22Rv1 (cell line): Measurements from ENCODE around the gene GPX4.

ENCODE experiments used
- H3K27ac ChIP-seq: fragments of 450-650 bp; 2 replicates; pipeline ENCODE4 v1.5.1; 2017
- ZFX ChIP-seq: fragments of 450-650 bp; IDR thresholded peaks from 2 replicates; pipeline ENCODE4 v1.6.1; 2017; ENCODE audit warnings: antibody characterized with exemption, borderline replicate concordance
- TF ChIP-seq, protein P1 (sequence below): fragments of 450-650 bp; IDR thresholded peaks from 2 replicates; pipeline ENCODE4 v1.5.1; 2017; ENCODE audit warnings: mild to moderate bottlenecking

Gene GPX4

DNA sequence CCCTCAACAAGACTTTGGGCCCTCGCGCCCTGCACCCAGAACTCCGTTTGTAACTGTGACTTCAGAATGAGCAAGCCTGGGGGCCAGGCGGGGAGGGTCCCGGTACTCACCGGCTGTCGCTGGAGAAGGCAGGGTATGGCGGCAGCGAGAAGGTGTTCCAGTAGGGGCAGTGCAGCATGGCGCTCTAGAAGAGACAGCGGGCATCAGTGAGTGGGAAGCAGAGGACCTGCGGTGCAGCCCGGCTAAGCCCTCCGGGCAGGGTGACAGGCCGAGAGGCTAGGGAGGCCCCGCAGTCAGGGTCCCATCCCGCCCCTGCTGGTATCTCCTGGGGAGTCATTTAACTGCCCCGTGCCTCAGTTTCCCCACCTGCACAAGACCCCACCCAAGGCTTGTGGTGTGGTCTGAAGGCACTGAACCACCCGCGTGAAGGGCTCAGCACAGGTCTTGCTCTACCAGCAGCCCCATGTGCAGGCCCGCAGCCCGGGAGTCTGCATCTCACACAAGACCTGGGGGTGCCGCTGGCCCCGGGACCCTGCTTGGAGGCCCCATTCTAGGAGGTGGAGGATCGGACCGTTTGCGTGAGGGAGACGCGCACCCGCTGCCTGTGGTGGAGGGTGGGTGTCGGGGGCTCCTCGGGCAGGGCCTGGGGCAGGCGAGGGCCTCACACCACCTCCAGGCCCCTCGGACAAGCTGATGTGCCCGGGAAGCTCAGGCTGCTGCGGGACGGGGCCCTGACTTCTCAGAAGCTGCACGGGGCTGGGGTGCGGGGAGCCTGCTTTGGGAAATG is 45.7 kb downstream of the GPX4 start:
- no peak for TF ChIP-seq ZFX
- TF ChIP-seq, protein P1, sequence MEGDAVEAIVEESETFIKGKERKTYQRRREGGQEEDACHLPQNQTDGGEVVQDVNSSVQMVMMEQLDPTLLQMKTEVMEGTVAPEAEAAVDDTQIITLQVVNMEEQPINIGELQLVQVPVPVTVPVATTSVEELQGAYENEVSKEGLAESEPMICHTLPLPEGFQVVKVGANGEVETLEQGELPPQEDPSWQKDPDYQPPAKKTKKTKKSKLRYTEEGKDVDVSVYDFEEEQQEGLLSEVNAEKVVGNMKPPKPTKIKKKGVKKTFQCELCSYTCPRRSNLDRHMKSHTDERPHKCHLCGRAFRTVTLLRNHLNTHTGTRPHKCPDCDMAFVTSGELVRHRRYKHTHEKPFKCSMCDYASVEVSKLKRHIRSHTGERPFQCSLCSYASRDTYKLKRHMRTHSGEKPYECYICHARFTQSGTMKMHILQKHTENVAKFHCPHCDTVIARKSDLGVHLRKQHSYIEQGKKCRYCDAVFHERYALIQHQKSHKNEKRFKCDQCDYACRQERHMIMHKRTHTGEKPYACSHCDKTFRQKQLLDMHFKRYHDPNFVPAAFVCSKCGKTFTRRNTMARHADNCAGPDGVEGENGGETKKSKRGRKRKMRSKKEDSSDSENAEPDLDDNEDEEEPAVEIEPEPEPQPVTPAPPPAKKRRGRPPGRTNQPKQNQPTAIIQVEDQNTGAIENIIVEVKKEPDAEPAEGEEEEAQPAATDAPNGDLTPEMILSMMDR: no peak
- no peak overlapping the region for H3K27ac ChIP-seq

DNA sequence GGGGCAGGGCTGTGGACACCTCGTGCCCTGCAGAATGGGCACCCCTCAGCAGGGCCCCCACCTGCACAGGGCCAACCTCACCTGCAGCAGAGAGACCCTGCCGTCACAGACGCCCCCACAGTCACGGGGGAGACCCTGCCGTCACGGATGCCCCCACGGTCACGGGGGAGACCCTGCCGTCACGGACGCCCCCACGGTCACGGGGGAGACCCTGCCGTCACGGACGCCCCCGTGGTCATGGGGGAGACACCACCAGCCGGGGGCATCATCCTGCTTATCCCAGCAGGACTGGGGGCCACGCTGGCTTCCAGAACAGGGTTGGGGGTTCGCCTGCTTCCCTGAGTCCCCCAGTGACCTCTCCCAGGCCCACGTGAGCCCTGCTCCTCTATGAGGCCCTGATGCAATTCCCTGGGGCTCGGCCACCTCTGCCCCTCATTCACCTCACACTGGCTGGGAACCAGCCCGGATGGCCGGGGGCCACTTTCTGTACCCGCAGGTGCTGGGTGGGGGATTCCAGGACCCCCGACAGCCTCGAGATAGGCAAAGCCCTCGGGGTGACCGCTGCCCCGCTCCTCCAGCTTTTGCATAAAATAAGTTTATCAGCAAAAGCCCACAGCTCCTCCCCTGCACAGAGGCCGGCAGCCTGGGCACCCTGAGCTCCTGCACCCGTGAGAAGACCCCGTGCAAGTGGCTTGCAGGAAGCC is 46.7 kb downstream of the GPX4 start:
- H3K27ac ChIP-seq: no peak overlapping the region

DNA sequence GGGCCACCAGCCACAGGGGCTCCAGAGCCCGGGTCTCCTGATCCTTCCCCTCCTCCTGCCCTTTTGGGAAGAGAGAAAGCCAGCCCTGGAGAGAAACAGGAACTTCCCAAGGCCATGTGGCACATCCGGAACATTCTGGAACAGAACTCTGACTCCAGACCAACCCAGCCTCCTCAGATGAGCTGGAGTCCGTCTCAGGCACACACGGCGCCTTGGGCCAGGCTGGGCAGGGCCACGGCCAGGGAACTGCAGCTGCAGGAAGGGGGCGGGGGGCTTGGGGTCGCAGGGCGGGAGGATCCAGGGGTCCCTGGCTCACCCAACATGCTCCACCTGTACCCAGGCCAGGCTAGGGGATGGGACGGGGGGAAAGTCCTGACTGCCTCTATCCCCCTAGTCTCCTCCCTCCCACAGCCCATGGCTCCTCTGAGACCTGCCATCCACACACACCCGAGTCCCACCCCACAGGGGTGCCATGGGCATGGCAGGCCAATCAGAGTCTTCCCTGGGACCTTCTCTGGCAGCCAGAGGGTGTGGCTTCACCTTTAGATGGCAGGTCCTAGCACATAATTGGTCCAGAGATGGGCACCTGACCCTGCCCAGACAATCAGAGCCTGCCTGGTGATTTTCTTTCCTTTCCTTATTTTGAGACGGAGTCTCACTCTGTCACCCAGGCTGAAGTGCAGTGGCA is 47.4 kb downstream of the GPX4 start:
- H3K27ac ChIP-seq: no peak overlapping the region
- no peak for TF ChIP-seq ZFX
- TF ChIP-seq, protein P1: no peak

More for the DNA sequence above, 46.7 kb downstream of the GPX4 start:
- no peak for TF ChIP-seq ZFX
- TF ChIP-seq, protein P1: no peak

DNA sequence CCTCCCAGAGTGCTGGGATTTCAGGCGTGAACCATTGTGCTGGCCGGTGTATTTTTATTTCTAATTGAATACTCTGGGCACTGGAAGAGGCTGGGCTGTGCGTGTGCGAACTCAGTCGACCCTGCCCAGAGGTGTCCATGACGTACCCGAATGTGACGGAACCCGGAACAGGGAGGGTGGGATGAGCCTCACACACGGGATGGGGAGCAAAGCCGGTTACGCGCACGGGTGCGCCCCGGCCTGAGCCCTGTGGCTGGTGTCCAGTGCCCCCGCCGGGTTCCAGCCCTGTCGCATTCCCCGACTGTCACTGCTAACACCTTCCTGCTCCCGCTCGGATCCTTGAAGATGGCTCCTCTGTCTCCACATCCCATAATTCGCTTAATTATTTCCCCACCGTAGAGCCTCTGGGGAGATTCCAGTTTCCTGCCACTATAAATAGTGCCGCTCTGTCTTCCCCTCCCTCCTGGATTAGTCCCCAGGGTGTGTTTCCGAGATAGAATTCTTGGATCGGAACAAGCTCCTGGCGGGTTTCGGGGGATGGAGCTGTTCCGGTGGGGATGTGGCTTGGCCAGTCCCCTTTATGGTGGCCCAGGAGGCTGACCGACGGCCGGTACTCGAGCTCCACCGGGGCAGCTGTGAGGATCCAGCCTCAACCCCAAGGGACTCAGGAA is 48.3 kb downstream of the GPX4 start:
- no peak overlapping the region for H3K27ac ChIP-seq
- TF ChIP-seq ZFX: no peak
- TF ChIP-seq, protein P1: no peak

DNA sequence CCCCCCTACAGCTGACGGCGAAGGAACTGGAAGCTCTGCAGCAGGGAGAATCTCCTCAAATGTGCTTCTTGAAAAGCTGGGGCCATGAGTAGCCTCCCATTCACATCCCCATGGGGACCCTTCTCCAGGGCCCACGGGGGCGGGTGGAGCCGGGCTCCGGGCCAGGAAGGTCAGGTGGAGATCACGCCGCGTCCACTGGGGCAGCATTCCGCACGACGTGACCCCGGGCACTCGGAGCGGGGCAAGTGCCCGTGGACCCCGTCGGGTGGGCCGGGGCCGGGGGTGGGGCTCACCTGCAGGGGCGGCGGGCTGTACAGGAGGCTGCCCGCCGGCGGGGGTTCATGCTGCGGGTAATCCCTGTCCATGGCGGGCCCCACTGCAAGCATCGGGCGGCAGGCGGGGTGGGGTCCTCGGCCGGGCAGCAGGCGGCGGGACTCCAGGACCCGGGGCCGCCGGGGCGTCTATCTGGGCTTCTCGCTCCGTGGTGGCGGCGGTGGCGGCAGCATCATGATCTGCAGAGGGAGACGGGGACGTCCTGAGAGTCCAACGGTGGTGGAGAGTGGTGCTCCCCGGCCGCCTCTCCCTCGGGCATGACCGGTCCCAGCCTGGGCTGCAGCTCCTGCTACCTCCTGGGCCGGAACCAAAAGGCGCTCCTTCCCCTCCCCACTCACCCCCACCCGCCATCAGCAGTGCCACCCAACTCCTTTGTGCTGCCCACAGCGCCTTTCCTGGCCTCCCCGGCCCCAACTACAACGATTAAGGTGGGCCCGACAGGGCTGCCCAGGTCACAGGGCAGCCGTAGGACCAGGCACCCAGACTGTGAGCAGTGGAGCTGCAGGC is 50.3 kb downstream of the GPX4 start:
- TF ChIP-seq, protein P1: no peak
- no peak for TF ChIP-seq ZFX
- no peak overlapping the region for H3K27ac ChIP-seq

DNA sequence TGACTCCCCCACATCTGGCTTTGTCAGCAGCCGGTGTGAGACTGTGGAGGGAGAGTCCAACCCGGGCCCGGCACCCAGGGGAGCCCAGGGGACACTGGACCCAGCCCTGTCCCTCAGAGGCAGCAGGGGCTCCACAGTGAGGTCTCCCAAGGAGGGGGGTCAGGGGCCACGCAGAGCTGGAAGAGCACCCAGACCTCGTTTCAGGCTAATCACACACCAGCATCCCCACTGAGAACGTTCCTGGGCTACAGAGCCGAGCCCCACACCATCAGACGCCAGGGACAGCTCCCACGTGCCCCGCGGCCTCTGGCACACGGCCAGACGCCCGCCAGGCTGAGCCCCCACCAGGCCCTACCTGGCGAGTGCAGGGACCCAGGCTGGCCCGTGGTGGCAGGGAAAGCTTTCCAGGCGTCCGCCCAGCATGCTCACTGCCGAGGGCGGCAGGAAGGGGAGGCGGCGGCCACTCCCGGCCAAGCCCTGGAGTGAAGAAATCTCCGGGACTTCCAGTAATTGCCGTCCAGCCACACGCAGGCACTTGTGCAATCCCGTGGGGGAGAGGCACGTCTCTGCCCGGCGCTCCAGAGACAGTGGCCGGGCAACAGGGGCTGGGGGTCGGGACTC is 51.0 kb downstream of the GPX4 start:
- TF ChIP-seq, protein P1: no peak
- TF ChIP-seq ZFX: no peak

More for the DNA sequence above, 51.0 kb downstream of the GPX4 start:
- no peak overlapping the region for H3K27ac ChIP-seq
